Panc1 (cell line): ENCODE data around the gene ROBO1.
A peak's percentile ranks its signal among the peaks of the same experiment; 100 is the strongest.

ENCODE experiments used
- REST ChIP-seq, 2 experiments: IDR thresholded peaks; 2 replicates each; pipeline ENCODE4 v1.6.1; 2011 to 2012; ENCODE audit warnings: low read depth in 2 of 2, control low read depth in 1 of 2, low read length in 1 of 2, mild to moderate bottlenecking in 1 of 2, moderate library complexity in 1 of 2; ENCODE audit not compliant: insufficient read depth in 1 of 2
- SIN3A ChIP-seq: IDR thresholded peaks from 2 replicates; pipeline ENCODE4 v1.6.1; 2012; ENCODE audit warnings: low read depth, mild to moderate bottlenecking, low read length, moderate library complexity, borderline replicate concordance; ENCODE audit not compliant: insufficient read depth
- TF ChIP-seq, protein P1 (sequence below): fragments of 450-650 bp; IDR thresholded peaks from 2 replicates; pipeline ENCODE4 v1.5.1; 2017; ENCODE audit warnings: mild to moderate bottlenecking

DNA sequence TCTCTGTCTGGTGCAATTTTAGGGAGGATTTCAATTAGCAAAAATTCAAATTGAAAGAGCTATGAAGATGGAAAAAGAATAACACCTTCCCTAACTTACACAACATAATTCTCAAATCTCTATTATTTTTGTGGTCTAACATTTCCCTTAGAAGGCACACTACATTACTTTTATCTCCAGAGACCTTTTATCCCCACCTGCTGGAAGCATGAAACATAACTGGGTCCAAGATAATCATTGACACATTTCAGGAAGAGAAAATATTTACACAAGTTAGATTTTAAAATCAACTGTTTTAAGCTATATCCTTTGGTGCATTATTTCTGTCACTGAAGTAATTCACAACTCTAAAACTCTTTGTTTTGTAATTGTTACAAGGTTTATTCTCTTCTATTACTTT, 779.5 kb downstream of the ROBO1 start:
- TF ChIP-seq SIN3A: no peak
- TF ChIP-seq REST (IDR thresholded peaks at IDR 0.05; ENCODE audit: insufficient read depth in 1 of 2, low read depth in 2 of 2, low read length in 1 of 2): no peak
- TF ChIP-seq, protein P1, sequence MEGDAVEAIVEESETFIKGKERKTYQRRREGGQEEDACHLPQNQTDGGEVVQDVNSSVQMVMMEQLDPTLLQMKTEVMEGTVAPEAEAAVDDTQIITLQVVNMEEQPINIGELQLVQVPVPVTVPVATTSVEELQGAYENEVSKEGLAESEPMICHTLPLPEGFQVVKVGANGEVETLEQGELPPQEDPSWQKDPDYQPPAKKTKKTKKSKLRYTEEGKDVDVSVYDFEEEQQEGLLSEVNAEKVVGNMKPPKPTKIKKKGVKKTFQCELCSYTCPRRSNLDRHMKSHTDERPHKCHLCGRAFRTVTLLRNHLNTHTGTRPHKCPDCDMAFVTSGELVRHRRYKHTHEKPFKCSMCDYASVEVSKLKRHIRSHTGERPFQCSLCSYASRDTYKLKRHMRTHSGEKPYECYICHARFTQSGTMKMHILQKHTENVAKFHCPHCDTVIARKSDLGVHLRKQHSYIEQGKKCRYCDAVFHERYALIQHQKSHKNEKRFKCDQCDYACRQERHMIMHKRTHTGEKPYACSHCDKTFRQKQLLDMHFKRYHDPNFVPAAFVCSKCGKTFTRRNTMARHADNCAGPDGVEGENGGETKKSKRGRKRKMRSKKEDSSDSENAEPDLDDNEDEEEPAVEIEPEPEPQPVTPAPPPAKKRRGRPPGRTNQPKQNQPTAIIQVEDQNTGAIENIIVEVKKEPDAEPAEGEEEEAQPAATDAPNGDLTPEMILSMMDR: peak; percentile 40; the same call in 1 of the 2 replicates
